ENCODE measurements around the gene OR51G1. TPM values are rescaled to one million over a fixed set of nuclear protein-coding genes. Genes with fewer than 3 reads are reported as not detected.
"Not testable (repeated sequence)": the region's sequence is repeated elsewhere in the genome, so short reads cannot be mapped to it uniquely, and the experiment has no call there.

Gene OR51G1
- total RNA-seq, 1 experiment from 2014 or later = not detected

- Histone ChIP-seq H3K4me2 (ENCODE audit: low read length) (no peak overlapping the region), H3K4me3 (replicated peaks in 1 of 2; ENCODE audit: low read depth in 1 of 2, low read length in 2 of 2) (no peak overlapping the region), H3K9me3 (ENCODE audit: control insufficient read depth in 1 of 2, insufficient read depth in 1 of 2, low read depth in 1 of 2, low read length in 2 of 2) (no peaks in the 10 kb centered on the region), H3K9ac (ENCODE audit: low read length) (no peak overlapping the region), H3K9me2 (ENCODE audit: insufficient read depth) (no peaks in the 10 kb centered on the region), H3K27me3 (ENCODE audit: insufficient read depth, low read length) (peaks cover 28% of the 10 kb centered on the region), H3K4me1 (ENCODE audit: control insufficient read depth in 1 of 2, insufficient read depth in 2 of 2, low read length in 2 of 2) (no peaks in the 10 kb centered on the region), H4K20me1 (ENCODE audit: insufficient read depth) (no peaks in the 10 kb centered on the region), H3K79me2 (ENCODE audit: insufficient read depth, low read length) (no peaks in the 10 kb centered on the region), H3K27ac (ENCODE audit: low read depth, low read length) (no peak overlapping the region), H3K36me3 (ENCODE audit: control insufficient read depth in 1 of 2, insufficient read depth in 2 of 2, low read length in 2 of 2) (no peaks in the 10 kb centered on the region), H2AFZ (ENCODE audit: low read depth, low read length, poor library complexity, severe bottlenecking) (no peak overlapping the region)
- no TSS peak for BruUV-seq (replicated peaks)
- ATAC-seq (no peak), DNase-seq (ENCODE audit: low read depth, low spot score) (no peak)
- no peak for TF ChIP-seq EZH2 (IDR thresholded peaks at IDR 0.05)
- TF ChIP-seq ELF1 (IDR thresholded peaks at IDR 0.05; ENCODE audit: borderline replicate concordance, low read depth) = no peak
- TF ChIP-seq FOSL1 (IDR thresholded peaks at IDR 0.05; ENCODE audit: low read depth) = no peak
- intact Hi-C loops (cut with micrococcal nuclease) = no loop called here
- POLR2A ChIA-PET = no interaction called here
- CTCF ChIA-PET = no interaction called here
- RAD21 ChIA-PET (ENCODE audit: low non-redundant PET in 1 of 2, low total read pairs in 2 of 2, uncharacterized antibody in 2 of 2, unreplicated experiment in 2 of 2) = no interaction called here
These were observed 33.3 kb upstream of the OR51G1 start for GRCh38 chr11:4957396-4957795.

- intact Hi-C loops (cut with micrococcal nuclease) = loop anchor here (1.0 kb wide), 1 partner anchor 10 kb away; no protein-coding TSS in a partner anchor
- H3K27ac ChIP-seq (ENCODE audit: low read depth, low read length); H3K36me3 ChIP-seq (ENCODE audit: control insufficient read depth in 1 of 2, insufficient read depth in 2 of 2, low read length in 2 of 2); H4K20me1 ChIP-seq (ENCODE audit: insufficient read depth); H3K4me1 ChIP-seq (ENCODE audit: control insufficient read depth in 1 of 2, insufficient read depth in 2 of 2, low read length in 2 of 2); H3K9ac ChIP-seq (ENCODE audit: low read length); BruUV-seq (replicated peaks); H3K4me2 ChIP-seq (ENCODE audit: low read length); H2AFZ ChIP-seq (ENCODE audit: low read depth, low read length, poor library complexity, severe bottlenecking); POLR2A ChIA-PET; ATAC-seq; H3K9me3 ChIP-seq (ENCODE audit: control insufficient read depth in 1 of 2, insufficient read depth in 1 of 2, low read depth in 1 of 2, low read length in 2 of 2); RAD21 ChIA-PET (ENCODE audit: low non-redundant PET in 1 of 2, low total read pairs in 2 of 2, uncharacterized antibody in 2 of 2, unreplicated experiment in 2 of 2); DNase-seq (ENCODE audit: low read depth, low spot score); H3K4me3 ChIP-seq (replicated peaks in 1 of 2; ENCODE audit: low read depth in 1 of 2, low read length in 2 of 2); H3K9me2 ChIP-seq (ENCODE audit: insufficient read depth); CTCF ChIA-PET; H3K79me2 ChIP-seq (ENCODE audit: insufficient read depth, low read length): not testable (repeated sequence)
- peaks cover 14% of the 10 kb centered on the region; the same call in 1 of the 2 replicates for H3K27me3 ChIP-seq (ENCODE audit: insufficient read depth, low read length)
These were observed 31.5 kb upstream of the OR51G1 start, which contains the start of gene OR51A2 for GRCh38 chr11:4955613-4956012. Gene OR51A2 (minus strand): TSS chr11:4955713. CDS start chr11:4955713, 0 bp downstream.

- Histone ChIP-seq H3K4me3 (replicated peaks in 1 of 2; ENCODE audit: low read depth in 1 of 2, low read length in 2 of 2) (no peak within 1 kb of the TSS), H3K9me3 (ENCODE audit: control insufficient read depth in 1 of 2, insufficient read depth in 1 of 2, low read depth in 1 of 2, low read length in 2 of 2) (no peaks in the 10 kb centered on the region), H3K27ac (ENCODE audit: low read depth, low read length) (no peak within 1 kb of the TSS), H2AFZ (ENCODE audit: low read depth, low read length, poor library complexity, severe bottlenecking) (no peak within 1 kb of the TSS), H3K4me2 (ENCODE audit: low read length) (no peak within 1 kb of the TSS), H3K9ac (ENCODE audit: low read length) (no peak within 1 kb of the TSS), H3K9me2 (ENCODE audit: insufficient read depth) (no peaks in the 10 kb centered on the region), H3K27me3 (ENCODE audit: insufficient read depth, low read length) (peaks cover 15% of the 10 kb centered on the region), H3K36me3 (ENCODE audit: control insufficient read depth in 1 of 2, insufficient read depth in 2 of 2, low read length in 2 of 2) (no peaks in the 10 kb centered on the region), H4K20me1 (ENCODE audit: insufficient read depth) (no peaks in the 10 kb centered on the region; the same call in 1 of the 2 replicates), H3K79me2 (ENCODE audit: insufficient read depth, low read length) (no peaks in the 10 kb centered on the region), H3K4me1 (ENCODE audit: control insufficient read depth in 1 of 2, insufficient read depth in 2 of 2, low read length in 2 of 2) (no peaks in the 10 kb centered on the region)
- DNase-seq (ENCODE audit: low read depth, low spot score) = no peak
- ATAC-seq = no peak
- BruUV-seq (replicated peaks) = no TSS peak
- intact Hi-C loops (cut with micrococcal nuclease) = no loop called here
- ChIA-PET CTCF (no interaction called here), RAD21 (ENCODE audit: low non-redundant PET in 1 of 2, low total read pairs in 2 of 2, uncharacterized antibody in 2 of 2, unreplicated experiment in 2 of 2) (no interaction called here), POLR2A (no interaction called here)
- TF ChIP-seq REST (IDR thresholded peaks at IDR 0.05; ENCODE audit: low read depth) (no peak), JUND (IDR thresholded peaks at IDR 0.05) (no peak), TCF7L2 (IDR thresholded peaks at IDR 0.05; ENCODE audit: borderline replicate concordance, extremely low read depth, insufficient read depth, insufficient read length) (no peak), ELF1 (IDR thresholded peaks at IDR 0.05; ENCODE audit: borderline replicate concordance, low read depth) (no peak), MAX (IDR thresholded peaks at IDR 0.05) (no peak), SP1 (IDR thresholded peaks at IDR 0.05; ENCODE audit: low read depth) (no peak), POLR2AphosphoS5 (IDR thresholded peaks at IDR 0.05; ENCODE audit: low read depth, low read length) (no peak), POLR2A (IDR thresholded peaks at IDR 0.05; ENCODE audit: borderline replicate concordance, extremely low read depth, insufficient read depth, insufficient read length) (no peak), EGR1 (IDR thresholded peaks at IDR 0.05; ENCODE audit: low read depth) (no peak), CBX3 (IDR thresholded peaks at IDR 0.05; ENCODE audit: low read depth) (no peak), EZH2phosphoT487 (IDR thresholded peaks at IDR 0.05; ENCODE audit: borderline replicate concordance) (no peak)
These were observed 23.4 kb upstream of the OR51G1 start, which contains the start of gene OR51A4 for GRCh38 chr11:4947505-4947904. Gene OR51A4 (minus strand): TSS chr11:4947605. CDS start chr11:4947100, 505 bp downstream.

All from HCT116 (cell line).